Breast epithelium (tissue), 4 donors: Measurements from ENCODE around the gene PIGU. TPM values are rescaled to one million over a fixed set of nuclear protein-coding genes. Genes with fewer than 3 reads are reported as not detected.

ENCODE experiments used
- DNase-seq, 2 donors: peaks; one replicate each; pipeline ENCODE4 v3.0.0-alpha.2; 2019; ENCODE audit warnings: low spot score in 2 of 2
- H3K27ac ChIP-seq, 2 donors: fragments of 200-600 bp; sonication (generic) in 1 of 2; one replicate each; pipeline ENCODE4 v1.5.1; 2016 to 2019; ENCODE audit warnings: mild to moderate bottlenecking in 1 of 2
- H3K27me3 ChIP-seq, 2 donors: fragments of 200-600 bp; sonication (generic) in 1 of 2; one replicate each; pipeline versions ENCODE4 v1.5.1 to v1.6.0; 2017 to 2019; ENCODE audit warnings: control low read depth in 1 of 2, mild to moderate bottlenecking in 1 of 2
- H3K36me3 ChIP-seq: fragments of 200-600 bp; one replicate; pipeline ENCODE4 v1.5.1; 2019
- H3K4me1 ChIP-seq, 2 donors: fragments of 200-600 bp; sonication (generic); one replicate each; pipeline ENCODE4 v1.5.1; 2016 to 2019; ENCODE audit warnings: control low read depth in 1 of 2
- H3K4me3 ChIP-seq, 3 donors: fragments of 200-600 bp; sonication (generic); 1 replicate in 2 of 3; 2 replicates in 1 of 3; pipeline ENCODE4 v1.5.1; 2016 to 2019; ENCODE audit warnings: mild to moderate bottlenecking in 3 of 3, moderate library complexity in 2 of 3
- H3K9me3 ChIP-seq, 2 donors: fragments of 200-600 bp; sonication (generic) in 1 of 2; one replicate each; pipeline ENCODE4 v1.5.1; 2016 to 2019; ENCODE audit warnings: control low read depth in 1 of 2
- CTCF ChIP-seq, 3 donors: fragments of 450-650 bp; IDR thresholded peaks; one replicate each; pipeline ENCODE4 v1.5.1; 2016 to 2017; ENCODE audit warnings: antibody characterized with exemption in 3 of 3, mild to moderate bottlenecking in 3 of 3, moderate library complexity in 3 of 3
- POLR2A ChIP-seq: fragments of 450-650 bp; IDR thresholded peaks from one replicate; pipeline ENCODE4 v1.6.1; 2016; ENCODE audit warnings: antibody characterized with exemption, mild to moderate bottlenecking, moderate library complexity
- POLR2AphosphoS5 ChIP-seq, 3 donors: sonication (generic); formaldehyde crosslinking; IDR thresholded peaks; one replicate each; pipeline ENCODE4 v1.6.1; 2017; ENCODE audit warnings: antibody characterized with exemption in 3 of 3
- intact Hi-C: fragments of 100-400 bp; cut with DNase I; formaldehyde crosslinking; loops from one replicate; pipeline ENCODE4 v1.15.1; 2023; ENCODE audit warnings: low total_unique reads
- total RNA-seq, 3 donors: library from RNA; depleted of rRNA; stranded (reverse); fragments of >200 nt; gene quantifications; one replicate each; pipeline ENCODE4 v1.1.0, GENCODE V29; 2016

The PIGU gene
- total RNA-seq, 3 donors from 2014 or later: 7.4 to 16.1 (median 15.8) TPM

GRCh38 chr20:34703061-34703423, 26.1 kb upstream of the PIGU start:
- no peak for DNase-seq
- TF ChIP-seq CTCF (IDR thresholded peaks at IDR 0.05) (no peak), POLR2A (no peak), POLR2AphosphoS5 (IDR thresholded peaks at IDR 0.05) (no peak)
- no peaks in the 10 kb centered on the region for H3K27me3 ChIP-seq
- peak overlapping the region in 1 of 2 donors; percentile 100 for H3K27ac ChIP-seq
- H3K36me3 ChIP-seq: no peaks in the 10 kb centered on the region
- peak overlapping the region in 2 of 3 donors; percentile 97 to 99 for H3K4me3 ChIP-seq
- intact Hi-C loops: loop anchor here (10.0 kb wide), 1 partner anchor 168 kb away; no protein-coding TSS in a partner anchor
- H3K4me1 ChIP-seq: peaks cover 0 to 2% of the 10 kb centered on the region in 2 donors
- no peaks in the 10 kb centered on the region for H3K9me3 ChIP-seq

- DNase-seq: no peak
- TF ChIP-seq CTCF (IDR thresholded peaks at IDR 0.05) (no peak), POLR2AphosphoS5 (IDR thresholded peaks at IDR 0.05) (no peak), POLR2A (no peak)
- Histone ChIP-seq H3K9me3 (no peaks in the 10 kb centered on the region), H3K27ac (no peak overlapping the region), H3K36me3 (no peaks in the 10 kb centered on the region), H3K4me1 (peaks cover 0 to 2% of the 10 kb centered on the region in 2 donors), H3K27me3 (no peaks in the 10 kb centered on the region), H3K4me3 (no peak overlapping the region)
- intact Hi-C loops: loop anchor here (10.0 kb wide), 1 partner anchor 167 kb away; no protein-coding TSS in a partner anchor
These were observed 24.7 kb upstream of the PIGU start for GRCh38 chr20:34701405-34702085.

GRCh38 chr20:34693414-34693813, 16.5 kb upstream of the PIGU start:
- Histone ChIP-seq H3K27ac (no peak overlapping the region), H3K27me3 (no peaks in the 10 kb centered on the region), H3K4me1 (no peaks in the 10 kb centered on the region), H3K4me3 (no peak overlapping the region), H3K9me3 (no peaks in the 10 kb centered on the region), H3K36me3 (no peaks in the 10 kb centered on the region)
- DNase-seq: no peak
- intact Hi-C loops: no loop called here
- TF ChIP-seq POLR2AphosphoS5 (IDR thresholded peaks at IDR 0.05) (no peak), POLR2A (no peak), CTCF (IDR thresholded peaks at IDR 0.05) (no peak)

GRCh38 chr20:34691838-34692237, 14.9 kb upstream of the PIGU start:
- intact Hi-C loops: no loop called here
- no peaks in the 10 kb centered on the region for H3K4me1 ChIP-seq
- no peak for TF ChIP-seq POLR2AphosphoS5 (IDR thresholded peaks at IDR 0.05)
- no peak for TF ChIP-seq CTCF (IDR thresholded peaks at IDR 0.05)
- TF ChIP-seq POLR2A: no peak
- H3K36me3 ChIP-seq: no peaks in the 10 kb centered on the region
- no peaks in the 10 kb centered on the region for H3K27me3 ChIP-seq
- DNase-seq: no peak
- H3K9me3 ChIP-seq: no peaks in the 10 kb centered on the region
- no peak overlapping the region for H3K27ac ChIP-seq
- no peak overlapping the region for H3K4me3 ChIP-seq

GRCh38 chr20:34689486-34689885, 12.6 kb upstream of the PIGU start:
- H3K9me3 ChIP-seq: no peaks in the 10 kb centered on the region
- H3K36me3 ChIP-seq: no peaks in the 10 kb centered on the region
- intact Hi-C loops: no loop called here
- H3K27me3 ChIP-seq: no peaks in the 10 kb centered on the region
- H3K4me1 ChIP-seq: no peaks in the 10 kb centered on the region
- peak overlapping the region in 1 of 2 donors; percentile 7 for H3K27ac ChIP-seq
- no peak for DNase-seq
- H3K4me3 ChIP-seq: no peak overlapping the region
- TF ChIP-seq CTCF (IDR thresholded peaks at IDR 0.05): no peak
- TF ChIP-seq POLR2A: no peak
- no peak for TF ChIP-seq POLR2AphosphoS5 (IDR thresholded peaks at IDR 0.05)
